Non-pigmented ciliary epithelial cell (primary cell): ENCODE results near the gene CCDC77.
A peak's percentile ranks its signal among the peaks of the same experiment; 100 is the strongest.

Source experiments
- DNase-seq: peaks from one replicate; pipeline ENCODE4 v3.0.0-alpha.2; 2010; ENCODE audit warnings: low read depth

Gene CCDC77

GRCh38 chr12:480831-481816 is 79.7 kb downstream of the CCDC77 start:
- peak; percentile 31 for DNase-seq

- no peak for DNase-seq
Measured at GRCh38 chr12:482061-482460, 80.6 kb downstream of the CCDC77 start.

DNA sequence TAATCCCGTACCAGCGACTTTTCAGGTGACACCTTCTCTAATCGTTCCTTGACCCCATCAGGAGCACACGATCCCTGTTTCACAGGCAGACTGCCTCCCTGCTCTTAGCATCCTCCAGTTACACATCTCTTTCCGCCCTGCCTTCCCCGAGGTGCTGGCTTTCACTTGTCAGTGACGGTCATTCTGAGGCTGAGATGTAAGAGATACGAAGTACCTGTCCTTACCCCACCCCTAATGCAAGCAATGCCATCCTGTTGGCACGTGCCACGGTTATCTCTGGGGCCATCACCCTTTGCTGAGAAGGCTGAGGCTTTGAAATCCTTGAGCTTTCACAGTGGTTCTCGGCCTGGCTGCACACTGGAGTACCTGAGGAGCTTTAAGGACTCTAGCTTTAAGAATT is 82.7 kb downstream of the CCDC77 start:
- DNase-seq, result no peak

GRCh38 chr12:490260-490659 is 88.8 kb downstream of the CCDC77 start:
- no peak for DNase-seq
